CD4-positive, alpha-beta T cell treated with Interleukin-6 at 100 ng/mL for 8 hours (primary cell): ENCODE results near the gene HLA-DOB.

Experiments used
- DNase-seq: peaks from one replicate; pipeline ENCODE4 v3.0.0-alpha.2; 2020; ENCODE audit warnings: mixed read lengths, low spot score

The HLA-DOB gene

GRCh38 chr6:32843331-32843978 lies 26.7 kb upstream of the HLA-DOB start:
- DNase-seq = no peak

- DNase-seq = no peak
Measured at GRCh38 chr6:32842690-32843089, 25.9 kb upstream of the HLA-DOB start.

DNA sequence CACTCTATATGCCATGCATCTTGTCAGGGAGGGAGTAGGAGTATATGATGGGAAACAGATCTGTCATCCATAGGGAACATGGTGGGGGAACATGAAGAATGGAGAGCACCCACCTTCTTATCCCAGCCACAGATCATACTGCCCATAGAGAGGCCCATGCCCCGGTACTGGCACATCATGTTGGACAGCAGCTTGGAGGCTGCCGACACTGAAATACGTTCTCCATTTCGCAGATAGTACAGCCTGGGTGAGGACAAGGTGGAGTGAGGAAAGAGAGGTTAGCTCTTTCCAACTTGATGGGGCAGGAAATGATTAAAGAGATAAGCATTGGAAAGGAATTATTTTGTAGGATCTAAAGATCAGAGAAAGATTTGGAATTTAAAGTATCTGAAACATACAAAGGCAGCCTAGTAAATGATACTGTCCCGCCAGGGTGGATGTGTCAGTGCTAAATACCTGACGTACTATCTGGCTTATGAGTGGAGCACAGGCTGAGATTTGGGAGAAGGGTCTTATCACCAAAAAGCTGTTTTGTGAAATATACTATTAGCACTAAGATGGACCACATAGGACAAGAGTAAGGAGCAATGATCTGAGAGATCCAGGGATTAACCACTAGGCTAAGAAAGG lies 25.3 kb upstream of the HLA-DOB start:
- DNase-seq = no peak

DNA sequence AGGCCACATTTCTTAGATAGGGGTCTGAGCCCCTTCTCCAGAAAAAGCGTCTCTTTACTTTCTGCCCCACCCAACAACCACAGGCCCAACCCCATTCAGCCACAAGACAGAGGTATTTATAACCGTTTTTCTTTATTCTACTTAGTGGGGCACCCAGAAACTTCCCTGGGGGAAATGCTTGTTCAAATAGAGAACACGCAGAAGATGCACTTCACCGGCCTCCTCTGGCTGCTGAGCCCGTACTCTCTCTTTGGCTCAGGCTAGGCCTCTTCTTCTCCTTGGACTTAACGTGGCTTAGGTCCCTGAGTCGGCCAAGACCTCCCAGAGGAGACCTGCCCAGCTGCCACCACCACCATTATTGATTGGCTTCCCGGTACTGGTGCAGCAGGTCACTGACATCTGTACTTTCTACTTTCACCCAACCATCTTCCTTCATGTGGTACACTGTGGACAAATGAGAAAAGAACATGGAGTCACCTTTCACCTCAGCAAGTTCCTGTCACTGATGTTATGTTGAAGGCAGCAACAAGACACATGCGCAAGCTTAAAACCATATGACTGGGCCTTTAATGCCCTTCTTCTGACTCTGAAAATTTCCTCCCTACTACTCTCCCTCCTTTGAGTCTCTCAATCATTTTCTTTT lies 23.9 kb upstream of the HLA-DOB start:
- DNase-seq = no peak

DNA sequence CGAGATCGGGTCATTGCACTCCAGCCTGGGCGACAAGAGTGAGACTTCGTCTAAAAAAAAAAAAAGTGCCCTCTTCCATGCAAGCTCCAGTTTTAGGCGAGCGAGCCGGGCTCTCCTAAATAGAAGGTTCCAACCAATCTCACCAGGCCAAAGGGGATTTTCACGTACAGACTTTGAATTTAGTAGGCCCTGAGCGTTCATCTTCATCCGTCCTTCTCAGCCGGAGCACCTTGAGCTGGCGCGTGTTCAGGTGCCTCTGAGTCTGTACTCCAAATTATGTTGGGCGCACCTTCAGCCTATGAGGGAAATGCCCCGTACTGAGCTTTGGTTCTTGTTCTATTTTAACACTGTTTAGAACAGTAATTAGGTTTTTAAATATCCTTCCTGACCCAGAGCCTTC lies 22.6 kb upstream of the HLA-DOB start:
- no peak for DNase-seq

GRCh38 chr6:32838114-32838958 lies 21.5 kb upstream of the HLA-DOB start, which contains the start of gene TAP2:
TAP2 (minus strand) TSS chr6:32838739; CDS start chr6:32838233, 506 bp downstream.
- peak; percentile 96 for DNase-seq

GRCh38 chr6:32837651-32838113 lies 20.9 kb upstream of the HLA-DOB start:
- no peak for DNase-seq

DNA sequence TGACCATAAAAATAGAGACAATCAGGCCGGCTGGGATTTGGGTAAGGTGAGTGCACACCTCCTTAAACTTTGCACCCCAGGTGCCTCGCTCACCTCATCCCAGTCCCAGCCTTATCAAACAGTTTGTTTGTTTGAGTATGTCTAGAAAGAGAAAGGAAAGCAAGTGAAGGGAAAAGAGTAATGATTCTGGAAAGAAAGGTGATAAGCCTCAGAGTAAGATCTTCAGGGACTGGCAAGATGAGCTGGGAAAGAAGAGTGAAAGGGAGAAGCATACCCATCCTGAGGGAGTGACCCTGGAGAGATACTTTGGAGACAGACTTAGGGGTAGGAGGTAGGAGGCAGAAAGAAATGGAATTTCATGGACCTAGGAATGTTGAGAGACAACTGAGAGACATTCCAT lies 20.1 kb upstream of the HLA-DOB start:
- no peak for DNase-seq

GRCh38 chr6:32835167-32835893 lies 18.5 kb upstream of the HLA-DOB start:
- no peak for DNase-seq

- DNase-seq = no peak
Measured at GRCh38 chr6:32833664-32834063, 16.9 kb upstream of the HLA-DOB start.

- no peak for DNase-seq
Measured at GRCh38 chr6:32832535-32832934, 15.7 kb upstream of the HLA-DOB start.

- DNase-seq = no peak
Measured at GRCh38 chr6:32830936-32831335, 14.1 kb upstream of the HLA-DOB start.

DNA sequence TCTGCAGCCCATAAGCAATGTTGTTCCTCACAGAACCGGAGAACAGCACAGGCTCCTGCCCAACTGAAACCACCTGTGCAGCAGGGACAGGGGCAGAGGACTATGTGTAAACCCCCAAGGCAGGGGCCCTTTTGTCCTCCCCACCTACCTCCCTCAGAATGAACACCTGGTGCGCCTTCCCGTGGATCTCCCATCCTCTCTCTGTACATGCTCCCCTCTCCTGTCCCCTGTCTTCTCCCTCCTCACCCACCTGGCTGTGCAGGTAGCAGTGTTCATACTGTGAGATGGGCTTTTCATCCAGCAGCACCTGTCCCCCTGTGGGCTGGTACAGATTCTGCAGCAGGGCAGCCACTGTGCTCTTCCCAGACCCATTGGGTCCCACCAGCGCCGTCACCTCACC lies 13.2 kb upstream of the HLA-DOB start:
- no peak for DNase-seq

GRCh38 chr6:32829495-32829894 lies 12.7 kb upstream of the HLA-DOB start:
- no peak for DNase-seq

- no peak for DNase-seq
Measured at GRCh38 chr6:32827025-32827424, 10.2 kb upstream of the HLA-DOB start.

DNA sequence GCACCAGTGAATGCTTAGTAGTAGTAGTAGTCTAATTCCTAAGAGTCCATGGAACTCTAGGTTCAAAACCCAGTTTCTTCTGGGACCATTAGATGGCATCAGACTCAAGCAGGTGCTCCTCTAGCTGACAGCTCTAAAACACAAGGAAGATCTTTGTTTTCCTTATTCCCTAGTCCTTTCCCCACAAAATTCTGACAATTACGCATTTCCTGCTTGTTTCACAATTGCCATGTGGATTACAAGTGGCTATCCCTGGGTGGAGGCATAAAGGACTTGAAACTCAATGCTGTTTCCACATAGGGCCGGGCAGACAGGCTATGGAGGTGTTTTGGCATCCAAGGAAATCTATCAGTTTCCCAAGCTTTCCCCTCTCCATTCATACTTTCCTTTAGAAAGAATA lies 9.2 kb upstream of the HLA-DOB start:
- DNase-seq = no peak

- no peak for DNase-seq
Measured at GRCh38 chr6:32819729-32820128, 2.9 kb upstream of the HLA-DOB start.

- no peak for DNase-seq
Measured at GRCh38 chr6:32818867-32819266, 2.1 kb upstream of the HLA-DOB start.

DNA sequence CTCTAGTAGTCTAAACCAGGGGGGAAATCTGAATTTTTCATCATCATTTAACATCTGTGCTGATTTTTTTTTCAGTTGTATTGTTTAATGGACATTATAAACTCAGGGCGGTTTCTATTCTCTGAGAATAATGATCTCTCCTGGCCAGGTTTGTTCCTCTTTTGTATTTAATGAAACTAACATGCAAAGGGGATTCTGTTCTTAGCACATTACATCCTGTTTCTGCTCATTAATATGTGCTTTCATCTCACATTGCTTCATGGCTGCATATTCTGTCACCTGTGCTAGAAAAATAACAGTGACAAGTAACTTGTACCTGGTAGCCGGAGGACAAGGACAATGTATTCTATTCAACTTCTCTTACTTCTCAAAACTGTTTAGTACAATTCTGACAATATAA lies 806 bp downstream of the HLA-DOB start:
- DNase-seq = no peak

GRCh38 chr6:32815115-32815514 lies 1.7 kb downstream of the HLA-DOB start:
- no peak for DNase-seq

GRCh38 chr6:32814145-32814544 lies 2.7 kb downstream of the HLA-DOB start:
- no peak for DNase-seq

GRCh38 chr6:32809171-32809570 lies 7.6 kb downstream of the HLA-DOB start:
- no peak for DNase-seq
